SHP77 treated with DMSO at 0.1 percent for 48 hours (cell line): ENCODE results near the gene TES.
"Not testable (repeated sequence)": the region's sequence is repeated elsewhere in the genome, so short reads cannot be mapped to it uniquely, and the experiment has no call there.

Source experiments
- DNase-seq: peaks from one replicate; lab custom pipeline; 2025; lab: John Stamatoyannopoulos, UW

Gene TES

GRCh38 chr7:116242759-116243158, 32.4 kb downstream of the TES start:
- DNase-seq: no peak

GRCh38 chr7:116244803-116245202, 34.5 kb downstream of the TES start:
- not testable (repeated sequence) for DNase-seq

- no peak for DNase-seq
Measured at GRCh38 chr7:116246357-116246756, 36.0 kb downstream of the TES start.

GRCh38 chr7:116249969-116250553, 39.7 kb downstream of the TES start:
- no peak for DNase-seq

- DNase-seq: no peak
Measured at GRCh38 chr7:116251675-116252074, 41.3 kb downstream of the TES start.

- no peak for DNase-seq
Measured at GRCh38 chr7:116252249-116252648, 41.9 kb downstream of the TES start.

- no peak for DNase-seq
Measured at GRCh38 chr7:116257156-116257555, 46.8 kb downstream of the TES start.

- DNase-seq: no peak
Measured at GRCh38 chr7:116258734-116259133, 48.4 kb downstream of the TES start.

GRCh38 chr7:116259156-116259870, 49.0 kb downstream of the TES start:
- no peak for DNase-seq

- DNase-seq: no peak
Measured at GRCh38 chr7:116259871-116260440, 49.6 kb downstream of the TES start.

GRCh38 chr7:116261904-116262303, 51.6 kb downstream of the TES start:
- DNase-seq: no peak

- no peak for DNase-seq
Measured at GRCh38 chr7:116265881-116266280, 55.5 kb downstream of the TES start.

- DNase-seq: no peak
Measured at GRCh38 chr7:116269466-116269865, 59.1 kb downstream of the TES start.

GRCh38 chr7:116271161-116271913, 61.0 kb downstream of the TES start:
- DNase-seq: no peak

GRCh38 chr7:116271963-116272886, 61.9 kb downstream of the TES start:
- no peak for DNase-seq

- no peak for DNase-seq
Measured at GRCh38 chr7:116273283-116273917, 63.1 kb downstream of the TES start.

- DNase-seq: no peak
Measured at GRCh38 chr7:116273918-116274301, 63.6 kb downstream of the TES start.

GRCh38 chr7:116277070-116277469, 66.7 kb downstream of the TES start:
- no peak for DNase-seq

GRCh38 chr7:116279217-116279616, 68.9 kb downstream of the TES start:
- DNase-seq: no peak

- no peak for DNase-seq
Measured at GRCh38 chr7:116280803-116281202, 70.5 kb downstream of the TES start.

- no peak for DNase-seq
Measured at GRCh38 chr7:116283595-116284204, 73.4 kb downstream of the TES start.
